ENCODE results near the gene UNC5C. TPM values are rescaled to one million over a fixed set of nuclear protein-coding genes. Genes with fewer than 3 reads are reported as not detected.

UNC5C gene
- total RNA-seq, 1 experiment from 2014 or later: 8.2 TPM

- no peak overlapping the region for H3K27ac ChIP-seq (ENCODE audit: low read length)
- ATAC-seq (no peak), DNase-seq (ENCODE audit: low read depth, low spot score) (no peak)
- in situ Hi-C loops (cut with HindIII; ENCODE audit: low pct_unique_long_range_greater_than_20kb, low sequenced_read_pairs): no loop called here
- no peaks in the 10 kb centered on the region for H3K9me3 ChIP-seq (ENCODE audit: control insufficient read depth, insufficient read depth, low read depth, low read length)
- intact Hi-C loops (cut with micrococcal nuclease; ENCODE audit: unreplicated experiment): no loop called here
- no TSS peak for BruUV-seq (replicated peaks)
- no peaks in the 10 kb centered on the region for H3K4me1 ChIP-seq (ENCODE audit: control insufficient read depth, insufficient read depth, low read length)
- POLR2A ChIA-PET: no interaction called here
- no peak for TF ChIP-seq SIN3A (IDR thresholded peaks at IDR 0.05; ENCODE audit: borderline replicate concordance, insufficient read depth, low read depth, low read length)
- TF ChIP-seq CTCF (IDR thresholded peaks at IDR 0.05): no peak
- no peak for TF ChIP-seq REST (IDR thresholded peaks at IDR 0.05; ENCODE audit: insufficient read depth in 1 of 2, low read depth in 2 of 2, low read length in 1 of 2)
- no peak for TF ChIP-seq TCF7L2 (IDR thresholded peaks at IDR 0.05; ENCODE audit: low read depth, low read length)
- TF ChIP-seq POLR2AphosphoS5 (IDR thresholded peaks at IDR 0.05; ENCODE audit: low read depth, low read length): no peak
- no peaks in the 10 kb centered on the region for H3K27me3 ChIP-seq (ENCODE audit: control insufficient read depth, insufficient read depth, low read length)
- H3K36me3 ChIP-seq (ENCODE audit: control insufficient read depth, insufficient read depth, low read length): no peaks in the 10 kb centered on the region
- no peak overlapping the region for H3K4me3 ChIP-seq (ENCODE audit: low read depth in 2 of 2, low read length in 2 of 2)
- CTCF ChIA-PET: no interaction called here
These were observed 120.3 kb downstream of the UNC5C start for GRCh38 chr4:95428291-95429070.

- in situ Hi-C loops (cut with HindIII; ENCODE audit: low pct_unique_long_range_greater_than_20kb, low sequenced_read_pairs): no loop called here
- Histone ChIP-seq H3K36me3 (ENCODE audit: control insufficient read depth, insufficient read depth, low read length) (no peaks in the 10 kb centered on the region), H3K27me3 (ENCODE audit: control insufficient read depth, insufficient read depth, low read length) (no peaks in the 10 kb centered on the region), H3K27ac (ENCODE audit: low read length) (peak overlapping the region; percentile 29; the same call in 1 of the 2 replicates), H3K9me3 (ENCODE audit: control insufficient read depth, insufficient read depth, low read depth, low read length) (no peaks in the 10 kb centered on the region), H3K4me3 (ENCODE audit: low read depth in 2 of 2, low read length in 2 of 2) (peak overlapping the region; percentile 3 to 4; a peak in 1 of 4 replicates), H3K4me1 (ENCODE audit: control insufficient read depth, insufficient read depth, low read length) (no peaks in the 10 kb centered on the region)
- DNase-seq (ENCODE audit: low read depth, low spot score): no peak
- no TSS peak for BruUV-seq (replicated peaks)
- ChIA-PET POLR2A (no interaction called here), CTCF (no interaction called here)
- ATAC-seq: no peak
- intact Hi-C loops (cut with micrococcal nuclease; ENCODE audit: unreplicated experiment): no loop called here
- TF ChIP-seq REST (IDR thresholded peaks at IDR 0.05; ENCODE audit: insufficient read depth in 1 of 2, low read depth in 2 of 2, low read length in 1 of 2): no peak
- TF ChIP-seq TCF7L2 (IDR thresholded peaks at IDR 0.05; ENCODE audit: low read depth, low read length): no peak
- no peak for TF ChIP-seq CTCF (IDR thresholded peaks at IDR 0.05)
- TF ChIP-seq POLR2AphosphoS5 (IDR thresholded peaks at IDR 0.05; ENCODE audit: low read depth, low read length): no peak
- TF ChIP-seq SIN3A (IDR thresholded peaks at IDR 0.05; ENCODE audit: borderline replicate concordance, insufficient read depth, low read depth, low read length): no peak
These were observed 122.3 kb downstream of the UNC5C start for GRCh38 chr4:95426455-95426854.

Measured in Panc1 (cell line).